Measurements from ENCODE around the gene SLC9A3. TPM values are rescaled to one million over a fixed set of nuclear protein-coding genes. Genes with fewer than 3 reads are reported as not detected.

Gene SLC9A3
- polyA plus RNA-seq, 1 donor: 1.8 TPM

DNA sequence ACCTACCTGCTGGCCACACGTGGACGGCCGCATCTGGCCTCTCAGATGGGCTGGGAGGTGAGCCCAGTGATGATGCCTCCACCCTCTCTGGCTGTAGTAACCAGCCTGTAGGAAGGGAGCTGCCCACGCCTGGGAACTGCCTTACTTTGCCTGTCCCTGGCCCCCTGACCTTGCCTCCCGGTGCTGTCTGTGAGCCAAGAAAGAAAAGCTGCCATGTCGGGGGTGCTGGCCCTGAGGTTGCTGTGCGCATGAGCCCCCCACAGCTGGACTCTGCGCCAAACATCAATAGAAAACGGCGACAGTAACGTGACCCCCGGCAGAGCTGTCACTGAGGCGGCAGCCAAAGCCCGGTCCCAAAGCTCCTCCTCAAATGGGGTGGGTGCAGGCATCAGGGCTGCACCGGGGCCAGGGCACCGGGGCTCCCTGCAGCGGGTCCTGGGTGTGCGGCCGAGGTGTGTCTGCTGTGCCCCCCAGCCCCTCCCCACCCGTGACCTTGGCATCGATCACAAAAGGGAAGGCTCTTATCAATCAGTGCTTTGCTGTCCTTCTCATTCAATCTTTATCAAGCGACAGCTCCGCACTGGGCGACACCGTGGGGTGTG is 15.3 kb upstream of the SLC9A3 start:
- DNase-seq (ENCODE audit: low read depth): no peak

DNA sequence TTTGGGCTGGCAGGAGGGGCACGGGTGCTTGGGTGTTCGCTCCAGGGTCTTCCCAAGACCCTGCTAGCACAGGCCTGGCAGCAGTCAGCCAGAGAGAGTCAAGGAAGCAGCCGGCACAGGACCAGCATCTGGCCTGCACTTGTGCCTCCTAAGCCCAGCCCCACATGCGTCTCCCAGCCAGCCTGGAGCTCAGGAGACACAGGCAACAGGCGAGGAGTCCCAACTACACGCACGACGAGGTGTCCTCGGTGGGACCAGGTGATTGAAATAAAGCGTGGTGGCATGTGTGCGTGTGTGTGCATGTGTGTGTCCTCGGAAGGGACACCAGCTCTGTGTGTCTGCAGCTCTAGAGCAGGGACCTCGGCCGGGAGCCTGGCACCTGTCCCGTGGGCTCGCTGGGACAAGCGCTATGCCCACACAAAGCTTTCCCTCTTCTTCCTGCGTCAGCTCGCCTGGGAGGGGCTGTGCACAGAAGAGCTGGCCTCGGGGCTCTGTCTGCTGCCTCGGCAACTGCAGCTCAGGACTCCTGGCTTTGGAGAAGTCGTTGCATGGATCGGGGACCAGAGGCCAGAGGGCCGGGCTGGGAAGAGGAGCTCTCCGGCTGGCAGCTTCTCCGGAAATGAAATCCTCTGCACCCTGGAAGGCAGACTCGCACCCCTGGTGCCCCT is 14.7 kb upstream of the SLC9A3 start:
- DNase-seq (ENCODE audit: low read depth): no peak

DNA sequence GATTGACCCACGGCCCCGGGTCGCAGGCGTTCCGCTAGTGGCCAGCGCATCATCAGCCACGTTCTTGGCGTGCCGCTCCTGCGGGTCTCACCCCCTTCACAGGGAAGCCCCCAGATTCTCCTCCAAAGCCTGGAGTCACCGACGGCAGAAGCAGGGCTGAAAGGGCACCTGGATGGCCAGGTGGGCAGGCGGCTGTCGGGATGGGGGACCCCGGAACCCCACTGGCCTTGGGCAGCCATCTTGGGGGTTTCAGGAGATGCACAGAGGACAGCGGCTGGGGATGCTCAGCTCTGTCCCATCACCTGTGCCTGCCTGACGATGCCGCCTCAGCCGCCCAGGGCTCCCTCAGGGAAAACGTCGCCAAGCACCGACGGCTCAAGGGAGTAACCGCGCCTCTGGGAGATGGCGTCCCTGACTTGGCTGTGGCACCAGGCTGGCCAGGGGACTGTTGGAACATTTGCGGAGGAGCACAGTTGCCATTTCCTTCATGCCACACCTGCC is 14.1 kb upstream of the SLC9A3 start:
- DNase-seq (ENCODE audit: low read depth): no peak

DNA sequence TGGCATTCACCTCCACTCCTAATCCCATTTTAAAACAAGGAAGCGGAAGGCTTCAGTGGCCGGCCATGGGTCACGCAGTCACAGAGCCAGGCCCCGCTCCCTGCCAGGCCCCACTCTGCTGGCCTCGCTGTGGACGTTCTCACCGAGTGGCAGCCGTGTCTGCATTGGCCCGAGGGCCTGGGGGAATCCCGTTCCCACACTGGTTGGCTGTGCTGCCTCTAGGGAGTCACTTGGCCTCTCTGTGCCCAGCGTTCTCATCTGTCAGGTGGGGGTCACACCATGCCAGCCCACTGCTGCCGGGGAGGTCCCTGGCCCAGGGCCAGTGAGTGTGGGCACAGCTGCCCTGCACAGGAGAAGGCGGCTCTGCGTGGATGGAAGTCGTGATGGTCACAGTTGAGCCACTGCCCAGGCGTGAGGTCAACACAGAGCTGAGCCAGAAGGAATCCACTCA is 13.4 kb upstream of the SLC9A3 start:
- DNase-seq (ENCODE audit: low read depth): no peak

DNA sequence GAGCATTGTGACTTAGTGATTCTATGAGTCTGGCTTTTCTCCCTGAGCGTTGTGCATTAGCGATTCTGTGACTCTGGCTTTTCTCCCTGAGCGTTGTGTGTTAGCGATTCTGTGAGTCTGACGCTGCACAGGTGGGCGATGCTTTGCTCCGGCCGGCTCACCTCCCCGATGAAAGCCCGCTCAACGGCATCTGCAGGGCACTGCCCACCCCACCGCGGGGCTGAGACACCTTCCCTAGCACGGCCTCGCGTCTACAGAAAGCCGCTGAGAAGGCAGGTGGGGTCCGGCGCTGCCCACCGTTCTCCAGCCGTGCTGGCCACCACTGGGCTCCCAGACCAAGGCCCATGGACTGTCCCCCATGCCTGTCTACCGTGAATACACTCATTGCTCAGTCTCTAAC is 12.8 kb upstream of the SLC9A3 start:
- no peak for DNase-seq (ENCODE audit: low read depth)

DNA sequence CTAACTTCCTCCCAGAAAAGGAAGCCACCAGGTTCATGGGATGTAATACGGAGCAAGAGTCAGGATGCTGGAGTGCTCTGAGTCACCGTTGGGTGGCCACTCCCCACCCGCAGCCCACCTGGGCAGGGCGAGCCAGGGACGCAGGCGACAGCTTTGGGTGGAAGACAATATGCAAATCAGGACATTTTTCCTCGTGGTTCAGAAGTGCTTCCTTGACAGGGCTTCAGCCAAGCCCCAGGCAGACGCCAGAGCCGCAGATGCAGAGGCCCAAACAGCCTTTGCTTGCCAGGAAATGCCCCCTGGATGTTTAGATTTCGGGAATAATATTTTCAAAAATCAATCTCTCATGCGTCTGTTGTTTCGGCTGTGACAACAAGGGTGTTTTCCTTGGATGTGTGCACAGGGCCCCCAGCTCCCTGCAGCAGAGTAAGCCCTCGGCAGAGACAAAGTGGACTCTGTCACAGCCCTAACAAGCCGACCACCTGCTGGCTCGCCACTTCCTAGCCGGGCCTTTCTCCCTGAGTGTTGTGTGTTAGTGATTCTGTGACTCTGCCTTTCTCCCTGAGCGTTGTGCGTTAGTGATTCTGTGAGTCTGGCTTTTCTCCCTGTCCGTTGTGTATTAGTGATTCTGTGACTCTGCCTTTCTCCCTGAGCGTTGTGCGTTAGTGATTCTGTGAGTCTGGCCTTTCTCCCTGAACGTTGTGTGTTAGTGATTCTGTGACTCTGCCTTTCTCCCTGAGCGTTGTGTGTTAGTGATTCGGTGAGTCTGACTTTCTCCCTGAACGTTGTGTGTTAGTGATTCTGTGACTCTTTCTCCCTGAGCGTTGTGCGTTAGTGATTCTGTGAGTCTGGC is 11.8 kb upstream of the SLC9A3 start:
- DNase-seq (ENCODE audit: low read depth): no peak

DNA sequence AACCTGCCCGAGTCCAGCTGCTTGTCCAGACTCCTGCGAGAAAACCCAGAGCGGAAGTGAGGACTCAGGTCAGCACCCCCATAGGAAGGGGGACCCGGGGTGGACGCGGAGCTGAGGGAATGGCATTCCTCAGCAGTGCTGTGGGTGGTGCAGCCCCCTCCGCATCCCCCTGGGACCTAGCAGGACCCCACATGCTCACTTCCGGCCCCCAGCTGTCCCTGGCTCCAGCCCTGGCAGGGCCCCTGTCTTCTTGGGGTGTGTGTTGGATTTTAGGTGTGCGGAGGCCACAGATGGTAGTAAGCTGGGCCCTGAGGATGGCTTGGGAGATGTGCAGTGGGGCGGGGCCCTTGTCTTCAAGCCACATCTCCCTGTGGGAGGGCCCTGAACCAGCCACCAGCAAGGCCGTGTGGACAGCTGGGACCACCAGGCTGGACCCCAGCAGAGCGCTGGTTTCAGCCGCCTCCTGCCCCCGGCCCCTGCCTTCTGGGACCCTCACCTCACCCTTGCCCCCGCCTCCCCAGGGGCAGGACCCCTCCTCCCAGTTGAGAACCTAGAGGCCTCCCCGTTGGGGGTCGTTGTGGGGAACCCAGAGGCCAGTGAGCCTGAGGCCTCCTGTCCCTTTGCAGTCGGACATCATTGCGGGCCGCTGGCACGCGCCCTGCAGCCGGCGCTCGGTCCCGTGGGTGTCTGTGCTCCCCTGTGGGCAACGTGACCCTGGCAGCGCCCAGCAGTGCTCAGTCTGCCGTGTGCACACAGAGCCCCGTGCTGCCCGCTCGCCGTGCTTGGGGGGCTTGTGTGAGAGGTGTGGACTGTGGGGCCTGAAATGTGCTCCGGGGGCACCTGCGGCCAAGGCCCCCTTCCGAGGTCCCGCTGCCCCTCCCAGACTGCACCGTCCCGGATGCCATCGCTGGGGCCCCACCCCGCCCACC is 10.8 kb upstream of the SLC9A3 start:
- no peak for DNase-seq (ENCODE audit: low read depth)

DNA sequence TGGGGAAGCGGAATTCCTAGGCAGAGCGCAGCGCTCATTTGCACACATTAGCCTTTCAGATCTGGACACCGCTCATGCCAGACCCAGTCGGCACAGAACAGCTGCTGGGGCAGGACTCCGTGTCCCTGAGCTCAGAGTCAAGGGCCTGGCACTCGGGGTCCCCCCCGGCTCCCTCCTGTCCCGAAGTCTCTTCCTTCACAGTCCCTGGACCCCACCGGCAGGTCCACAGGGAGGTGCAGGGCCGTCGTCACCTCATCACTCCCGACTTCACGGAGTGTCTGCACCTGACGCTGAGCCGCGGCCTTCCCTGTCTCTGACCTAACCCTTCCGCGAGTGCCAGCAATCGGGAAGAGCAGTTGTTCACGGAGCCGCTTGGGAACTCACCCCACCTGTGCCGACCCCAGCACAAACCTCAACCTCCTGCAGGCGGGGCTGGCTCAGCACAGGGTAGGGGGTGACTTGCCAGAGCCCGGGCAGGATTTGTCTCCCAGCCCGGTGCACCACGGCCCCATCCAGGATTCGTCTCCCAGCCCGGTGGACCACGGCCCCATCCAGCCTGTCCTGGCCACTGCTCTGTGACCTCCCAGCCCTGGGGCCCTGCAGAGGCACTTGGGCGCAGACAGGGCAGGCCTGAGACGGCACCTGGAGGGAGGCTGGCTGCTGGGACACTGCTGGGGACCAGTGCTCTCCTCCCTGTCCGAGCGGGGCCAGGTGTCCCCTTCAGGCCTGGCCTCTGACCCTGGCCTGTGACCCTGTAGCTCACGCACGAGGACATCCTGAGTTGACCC is 9.9 kb upstream of the SLC9A3 start:
- no peak for DNase-seq (ENCODE audit: low read depth)

DNA sequence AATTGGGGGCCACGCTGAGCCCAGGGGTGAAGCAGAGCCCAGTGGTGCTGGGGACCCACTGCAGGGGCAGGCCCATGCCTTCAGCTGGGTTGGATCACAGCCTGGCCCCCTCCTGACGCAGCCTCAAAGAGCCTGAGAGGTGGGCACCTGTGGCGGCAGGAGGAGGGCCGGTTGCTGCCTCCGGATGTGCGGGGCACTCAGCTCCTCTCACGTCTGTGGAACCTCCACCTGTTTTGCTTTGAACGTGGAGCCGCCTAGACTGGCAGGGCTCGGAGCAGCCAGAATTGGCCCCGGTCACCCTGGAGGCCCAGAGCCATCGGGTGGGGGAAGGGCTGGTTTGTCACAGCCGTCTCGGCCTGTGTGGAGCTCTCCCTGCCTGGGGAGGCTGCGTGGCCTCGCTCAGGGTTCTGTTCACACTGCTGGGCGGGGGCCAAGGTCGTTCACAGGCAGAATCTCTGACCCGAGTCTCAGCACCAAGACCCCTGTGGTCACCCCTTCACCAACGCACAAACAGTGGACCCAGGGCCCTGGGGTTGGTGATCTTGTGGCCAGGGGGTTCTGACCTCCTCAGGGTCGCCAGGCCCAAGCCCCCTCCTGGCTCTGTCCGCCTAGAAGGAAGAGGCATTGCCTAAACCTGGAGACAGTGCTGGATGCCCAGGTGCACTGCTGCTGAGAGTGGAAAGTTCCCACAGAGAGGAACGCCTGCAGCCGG is 9.2 kb upstream of the SLC9A3 start:
- DNase-seq (ENCODE audit: low read depth): no peak

DNA sequence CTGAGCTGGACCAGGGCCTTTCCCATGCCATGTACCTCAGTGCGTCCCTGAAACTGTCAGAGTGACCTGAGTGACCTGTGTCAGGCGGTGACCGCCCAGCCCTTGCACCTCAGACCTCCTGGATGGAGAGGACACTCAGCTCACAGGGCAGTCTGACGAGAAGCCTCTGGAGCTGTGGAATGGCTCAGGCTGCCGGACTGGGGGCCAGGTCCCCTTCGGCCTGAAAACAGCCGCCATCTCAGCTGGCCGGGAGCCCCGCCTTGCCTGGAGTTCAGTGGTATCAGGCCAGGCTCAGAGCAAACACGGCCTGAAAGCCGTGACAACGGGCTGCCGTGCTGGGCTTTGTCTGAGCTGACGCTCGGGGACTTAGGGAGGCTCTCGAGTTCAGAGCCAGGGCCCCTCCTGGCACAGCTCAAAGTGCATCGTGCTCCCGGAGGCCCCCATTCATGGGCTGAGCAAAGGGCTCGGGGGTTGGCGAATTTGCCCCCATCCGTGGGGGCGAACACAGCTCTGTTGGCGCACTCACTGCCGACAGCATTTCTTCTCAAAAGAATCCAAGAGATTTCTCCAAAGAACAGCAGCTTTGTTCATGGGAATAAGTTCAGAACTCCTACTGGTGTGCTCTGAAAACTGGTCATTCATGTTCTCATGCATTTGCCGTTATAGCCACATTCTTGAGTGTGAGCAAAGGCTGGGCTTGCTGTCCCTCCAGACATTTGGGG is 8.4 kb upstream of the SLC9A3 start:
- DNase-seq (ENCODE audit: low read depth): no peak

DNA sequence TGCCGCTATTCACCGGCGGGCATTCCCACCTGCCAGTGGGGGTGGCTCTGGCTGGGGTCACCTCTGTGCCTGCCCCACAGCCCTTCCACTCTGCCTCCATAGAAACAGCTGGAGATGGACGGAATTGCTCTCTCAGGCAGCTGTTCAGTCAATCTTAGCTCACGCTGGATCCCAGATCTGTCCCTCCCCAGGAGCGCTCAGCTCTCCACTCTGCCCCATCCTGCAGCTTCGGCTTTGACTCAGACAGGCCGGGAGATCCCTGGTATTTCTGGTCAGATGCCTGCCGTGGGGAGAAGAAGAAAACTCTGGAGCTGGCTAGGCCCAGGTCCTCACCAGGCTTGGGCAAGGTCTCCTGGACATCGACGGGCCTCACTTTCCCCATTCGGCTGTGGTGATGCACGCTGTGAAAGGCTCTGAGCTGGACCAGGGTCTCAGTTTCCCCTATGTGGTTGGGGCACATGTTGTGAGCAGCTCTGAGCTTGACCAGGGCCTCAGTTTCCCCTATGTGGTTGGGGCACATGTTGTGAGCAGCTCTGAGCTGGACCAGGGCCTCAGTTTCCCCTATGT is 7.6 kb upstream of the SLC9A3 start:
- no peak for DNase-seq (ENCODE audit: low read depth)

DNA sequence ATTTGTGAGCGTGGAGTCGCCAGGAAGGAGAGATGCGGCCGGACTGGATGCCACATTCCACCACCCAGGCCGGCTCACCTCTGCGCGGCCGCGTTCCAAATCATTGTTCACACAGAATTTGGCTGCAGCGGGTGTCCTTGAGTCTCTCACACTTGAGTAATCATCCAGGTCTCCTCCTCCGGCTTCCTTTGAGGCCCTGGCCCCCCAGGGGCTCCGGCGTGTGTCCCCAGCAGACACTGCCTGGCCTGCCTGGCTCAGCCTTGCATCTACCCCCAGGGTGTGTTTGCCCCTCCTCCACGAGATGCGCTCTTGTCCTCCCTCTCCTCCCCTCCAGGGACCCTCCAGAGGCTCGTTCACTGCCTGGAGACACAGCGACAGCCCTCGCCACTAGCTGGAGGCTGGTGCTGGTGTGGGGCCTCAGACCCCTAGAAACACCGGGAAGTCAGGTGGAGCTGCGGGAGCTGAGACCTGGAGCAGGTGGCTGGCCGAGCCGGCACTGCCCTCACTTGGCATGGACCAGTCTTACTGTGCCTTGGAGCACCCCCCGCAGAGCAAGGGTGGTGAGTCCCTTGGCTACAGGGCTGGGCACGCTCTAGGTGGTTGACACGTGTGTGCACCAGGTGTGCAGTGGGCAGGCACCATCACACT is 7.0 kb upstream of the SLC9A3 start:
- no peak for DNase-seq (ENCODE audit: low read depth)

DNA sequence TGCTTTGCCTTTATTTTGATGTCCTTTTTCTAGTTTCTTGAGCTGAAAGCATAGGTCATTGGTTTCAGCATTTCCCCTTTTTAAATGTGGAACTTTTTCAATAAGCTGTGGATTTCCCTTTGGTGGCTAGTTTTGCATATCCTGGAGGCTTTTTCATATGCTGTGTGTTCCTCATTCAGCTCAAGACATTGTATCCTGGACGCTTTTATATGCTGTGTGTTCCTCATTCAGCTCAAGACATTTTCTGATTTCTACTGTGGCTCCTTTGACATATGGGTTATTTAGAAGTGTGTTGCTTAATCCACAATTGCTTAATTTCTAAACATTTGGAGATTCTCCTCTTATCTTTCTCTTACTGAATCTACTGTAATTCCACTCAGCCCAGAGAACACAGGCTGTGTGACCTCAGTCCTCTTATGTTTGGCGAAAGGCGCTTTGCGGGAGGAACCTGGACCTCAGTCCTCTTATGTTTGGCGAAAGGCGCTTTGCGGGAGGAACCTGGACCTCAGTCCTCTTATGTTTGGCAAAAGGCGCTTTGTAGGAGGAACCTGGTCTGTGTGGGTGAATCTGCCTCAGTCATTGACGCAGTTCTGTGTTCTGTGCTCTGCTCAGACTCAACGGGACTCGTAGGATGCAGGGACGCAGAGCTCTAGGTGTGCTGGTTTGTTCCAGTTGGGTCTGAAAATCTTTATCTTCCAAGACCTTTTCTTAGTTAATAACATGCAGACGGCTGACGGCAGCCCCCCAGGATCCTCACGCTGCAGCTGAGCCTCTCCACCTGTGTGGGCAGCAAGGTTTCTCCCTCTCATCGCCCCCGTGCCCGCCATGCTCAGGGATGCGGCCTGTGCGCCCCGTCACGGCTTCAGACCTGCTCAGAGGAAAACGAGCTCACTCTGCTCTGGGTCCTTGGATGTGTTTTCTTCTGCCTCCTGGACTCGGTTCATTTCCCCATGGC is 6.0 kb upstream of the SLC9A3 start:
- no peak for DNase-seq (ENCODE audit: low read depth)

DNA sequence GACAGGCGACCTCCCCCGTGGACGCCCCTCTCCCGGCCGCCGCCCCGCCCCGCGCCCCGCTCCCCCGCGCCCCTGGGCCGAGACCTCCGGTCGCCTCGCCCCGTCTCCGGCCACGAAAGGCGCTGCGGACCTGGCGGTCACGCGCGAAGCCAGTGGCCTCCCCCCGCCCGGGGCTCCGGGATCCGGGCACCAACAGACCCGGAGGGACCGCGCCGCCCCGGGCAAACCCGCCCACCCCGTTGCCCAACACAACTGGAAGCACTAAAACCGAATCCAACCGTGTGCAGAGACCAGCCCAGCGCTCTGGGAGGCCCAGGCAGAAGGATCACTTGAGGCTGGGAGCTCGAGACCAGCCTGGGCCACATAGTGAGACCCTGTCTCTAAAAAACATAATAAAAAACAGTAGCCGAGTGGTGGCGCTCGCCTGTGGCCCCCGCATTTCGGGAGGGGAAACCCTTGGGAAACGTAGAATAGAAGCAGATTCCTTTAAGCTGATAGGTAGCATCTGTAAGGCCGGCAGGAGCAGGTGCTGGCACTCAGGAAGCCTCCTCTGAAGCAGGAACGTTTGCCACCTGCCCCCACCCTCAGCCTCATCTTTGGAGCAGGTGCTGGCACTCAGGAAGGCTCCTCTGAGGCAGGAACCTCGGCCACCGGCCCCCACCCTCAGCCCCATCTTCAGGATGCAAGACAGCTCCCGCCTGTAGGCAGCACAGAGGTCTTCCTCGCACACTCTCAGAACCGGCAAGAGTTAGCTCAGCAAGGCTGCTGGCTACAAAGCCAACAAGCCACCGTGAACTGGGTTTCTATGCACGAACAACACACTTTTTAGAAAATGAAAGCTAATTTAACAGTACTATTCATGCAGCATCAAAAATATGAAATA is 4.6 kb upstream of the SLC9A3 start:
- no peak for DNase-seq (ENCODE audit: low read depth)

DNA sequence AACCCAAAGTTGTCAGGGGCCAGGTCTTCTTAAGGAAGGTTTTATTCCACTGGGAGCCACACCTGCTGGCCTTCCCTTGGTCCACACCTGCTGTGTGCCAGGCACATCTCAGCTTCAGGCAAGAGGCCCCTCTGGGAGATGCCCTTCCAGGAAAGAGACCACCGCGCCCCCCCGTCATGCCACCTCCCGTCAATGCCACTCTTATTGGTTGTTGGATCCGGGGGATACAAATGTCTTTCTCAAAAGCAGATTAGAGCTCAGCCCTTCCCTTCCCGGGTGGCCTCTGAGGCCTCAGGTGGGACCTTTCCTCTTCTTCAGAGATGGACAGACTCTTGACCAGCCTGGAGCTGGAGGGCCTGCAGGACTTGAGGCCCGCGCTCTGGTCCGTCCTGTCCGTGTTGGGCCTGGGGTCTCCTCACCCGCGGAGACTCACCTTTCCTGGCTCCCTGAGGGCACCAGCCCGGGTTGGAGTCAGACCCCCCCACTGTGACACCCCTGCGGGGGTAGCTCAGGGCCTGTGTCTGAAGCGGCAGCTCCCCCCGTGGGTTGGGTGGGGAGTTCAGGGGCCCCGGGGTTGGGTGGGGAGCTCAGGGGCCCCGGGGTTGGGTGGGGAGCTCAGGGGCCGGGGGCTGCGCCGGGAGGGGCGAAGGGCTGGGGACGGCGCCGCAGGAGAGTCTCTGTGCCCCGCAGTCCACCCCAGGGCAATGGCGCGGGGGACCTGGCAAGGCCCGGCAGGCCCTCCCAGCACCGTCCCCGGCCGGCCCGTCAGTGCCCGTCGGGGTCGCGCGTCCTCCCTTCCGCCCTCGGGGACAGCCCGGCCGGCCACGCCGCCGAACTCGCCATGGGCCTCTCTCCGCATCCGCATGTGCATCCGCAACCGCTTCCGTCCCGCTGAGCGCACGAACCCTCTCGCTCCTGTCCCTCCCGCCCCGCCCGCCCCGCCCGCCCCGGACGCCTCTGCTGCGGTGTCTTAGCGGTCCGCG is 3.7 kb upstream of the SLC9A3 start:
- no peak for DNase-seq (ENCODE audit: low read depth)
